HTERT RPE-1 (cell line): ENCODE measurements around the gene TMEM232.

Source experiments
- in situ Hi-C: fragments of 300-500 bp; cut with MboI; formaldehyde crosslinking; loops from 4 replicates; pipeline ENCODE4 v1.14.3; 2020; ENCODE audit warnings: low sequenced_read_pairs

Gene TMEM232

DNA sequence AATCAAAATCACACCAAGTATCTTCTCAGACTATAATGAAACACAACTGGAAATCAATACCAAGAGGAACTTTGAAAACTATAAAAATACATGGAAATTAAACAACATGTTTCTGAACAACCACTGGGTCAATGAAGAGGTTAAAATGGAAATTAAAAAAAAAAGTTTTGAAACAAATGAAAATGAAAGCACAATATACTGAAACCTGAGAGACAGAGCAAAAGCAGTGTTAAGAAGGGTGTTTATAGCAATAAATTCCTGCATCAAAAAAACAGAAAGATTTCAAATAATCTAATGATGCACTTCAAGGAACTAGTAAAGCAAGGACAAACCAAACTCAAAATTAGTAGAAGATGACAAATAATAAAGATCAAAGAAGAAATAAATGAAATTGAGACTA, 92.0 kb downstream of the TMEM232 start:
- in situ Hi-C loops: no loop called here

- in situ Hi-C loops: no loop called here
These were observed 95.2 kb downstream of the TMEM232 start for GRCh38 chr5:110631236-110631635.

- in situ Hi-C loops: no loop called here
These were observed 96.1 kb downstream of the TMEM232 start for GRCh38 chr5:110630350-110630749.

- in situ Hi-C loops: no loop called here
These were observed 101.0 kb downstream of the TMEM232 start for GRCh38 chr5:110625376-110625999.

DNA sequence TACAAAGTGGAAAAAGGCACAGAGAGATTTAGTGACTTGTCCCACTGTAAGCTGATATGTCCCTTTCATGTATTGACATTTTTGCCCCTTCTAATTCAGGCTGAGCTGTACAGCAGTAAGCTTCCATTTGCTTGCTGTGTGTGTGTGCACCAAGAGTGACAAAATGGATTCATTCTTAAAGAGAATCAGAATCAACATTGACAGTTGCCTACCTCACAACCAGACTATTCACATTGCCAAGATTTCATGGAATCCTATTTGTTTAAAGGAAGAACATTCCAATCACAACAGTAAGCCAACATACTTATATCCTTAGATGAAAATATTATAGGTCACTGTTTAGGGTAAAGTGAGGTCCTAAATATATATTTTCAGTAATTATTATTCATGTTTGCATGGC, 102.6 kb downstream of the TMEM232 start:
- in situ Hi-C loops: no loop called here

DNA sequence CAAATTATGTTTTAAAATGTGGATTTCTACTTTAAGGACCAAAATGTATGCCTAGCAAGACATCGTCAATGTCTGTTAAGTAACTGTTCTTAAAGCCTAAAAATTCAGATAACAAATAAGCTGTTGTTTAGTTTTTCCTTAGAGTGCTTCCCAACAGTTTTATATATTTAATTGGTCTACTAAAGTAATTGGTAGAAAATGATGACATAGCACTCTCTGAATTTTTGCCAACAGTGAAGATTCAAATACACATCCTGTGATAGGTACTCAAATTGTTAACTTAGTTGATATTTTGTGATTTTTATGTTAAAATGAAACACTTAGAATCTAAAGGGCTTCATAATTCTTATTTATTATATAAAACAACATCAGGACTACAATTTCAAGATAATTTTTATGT, 107.5 kb downstream of the TMEM232 start:
- in situ Hi-C loops: no loop called here

- in situ Hi-C loops: no loop called here
These were observed 110.5 kb downstream of the TMEM232 start for GRCh38 chr5:110616009-110616408.

- in situ Hi-C loops: no loop called here
These were observed 113.7 kb downstream of the TMEM232 start for GRCh38 chr5:110612794-110613247.

GRCh38 chr5:110611817-110612216, 114.7 kb downstream of the TMEM232 start:
- in situ Hi-C loops: no loop called here

DNA sequence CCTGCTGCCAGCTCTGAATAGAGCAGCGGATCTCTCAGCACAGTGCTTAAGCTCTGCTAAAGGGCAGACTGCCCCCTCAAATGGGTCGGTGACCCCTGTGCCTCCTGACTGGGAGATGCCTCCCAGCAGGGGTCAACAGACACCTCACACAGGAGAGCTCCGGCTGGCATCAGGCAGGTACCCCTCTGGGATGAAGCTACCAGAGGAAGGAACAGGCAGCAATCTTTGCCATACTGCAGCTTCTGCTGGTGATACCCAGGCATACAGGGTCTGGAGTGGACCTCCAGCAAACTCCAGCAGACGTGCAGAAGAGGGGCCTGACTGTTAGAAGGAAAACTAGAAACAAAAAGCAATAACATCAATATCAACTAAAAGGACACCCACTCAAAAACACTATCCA, 131.6 kb downstream of the TMEM232 start:
- in situ Hi-C loops: no loop called here

- in situ Hi-C loops: no loop called here
These were observed 136.3 kb downstream of the TMEM232 start for GRCh38 chr5:110590187-110590586.

GRCh38 chr5:110588286-110588980, 138.0 kb downstream of the TMEM232 start:
- in situ Hi-C loops: no loop called here

- in situ Hi-C loops: no loop called here
These were observed 145.8 kb downstream of the TMEM232 start for GRCh38 chr5:110580625-110581024.

- in situ Hi-C loops: no loop called here
These were observed 153.7 kb downstream of the TMEM232 start for GRCh38 chr5:110572729-110573128.

DNA sequence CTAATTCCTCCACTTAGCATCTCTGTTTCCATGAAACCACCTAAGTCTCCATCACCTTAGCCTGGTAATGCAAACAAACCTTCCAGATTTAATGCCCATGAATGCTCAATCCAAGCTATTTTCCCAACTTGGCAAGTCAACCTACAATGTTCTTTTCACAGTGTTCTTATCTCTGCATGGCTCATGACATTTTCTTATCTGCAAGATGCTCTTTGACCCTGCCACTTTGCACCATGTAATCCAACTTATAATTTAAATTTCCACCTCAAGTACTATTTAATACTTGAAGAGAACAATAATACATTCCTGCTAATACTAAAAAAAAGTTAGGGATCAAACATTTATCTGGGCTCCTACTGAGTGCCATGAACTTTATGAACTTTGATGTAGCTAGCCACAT, 164.3 kb downstream of the TMEM232 start:
- in situ Hi-C loops: no loop called here

GRCh38 chr5:110561510-110561909, 165.0 kb downstream of the TMEM232 start:
- in situ Hi-C loops: no loop called here

DNA sequence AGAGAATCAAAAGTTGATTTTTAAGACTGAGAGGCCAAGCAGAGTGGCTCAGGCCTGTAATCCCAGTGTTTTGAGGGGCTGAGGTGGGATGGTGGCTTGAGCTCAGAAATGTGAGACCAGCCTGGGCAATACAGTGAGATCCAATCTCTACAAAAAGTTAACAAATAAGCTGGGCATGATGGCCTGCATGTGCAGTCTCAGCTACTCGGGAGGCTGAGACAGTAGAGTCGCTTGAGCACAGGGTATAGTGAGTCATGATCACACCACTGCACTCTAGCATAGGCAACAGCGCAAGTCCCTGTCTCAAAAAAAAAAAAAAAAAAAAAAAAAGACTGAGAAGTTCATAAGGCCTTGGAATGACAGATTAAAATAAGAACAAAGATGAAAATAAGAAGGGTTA, 177.2 kb downstream of the TMEM232 start:
- in situ Hi-C loops: no loop called here

DNA sequence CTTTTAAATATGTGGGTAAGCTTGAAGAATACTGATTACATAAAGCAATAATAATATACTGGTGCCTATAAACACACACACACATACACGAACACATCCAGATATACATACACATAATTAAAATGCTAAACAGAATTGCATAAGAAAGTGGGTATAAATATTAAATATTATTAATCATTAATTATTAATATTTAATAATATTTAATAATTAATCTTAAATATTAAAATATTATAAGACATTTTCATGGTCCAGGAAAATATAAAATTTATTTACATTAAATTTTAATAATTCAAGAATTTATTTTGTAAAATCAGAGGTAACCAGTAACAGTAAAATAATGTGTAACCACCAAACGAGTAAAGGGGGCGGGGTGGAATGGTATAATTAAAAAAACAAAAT, 178.3 kb downstream of the TMEM232 start:
- in situ Hi-C loops: no loop called here

DNA sequence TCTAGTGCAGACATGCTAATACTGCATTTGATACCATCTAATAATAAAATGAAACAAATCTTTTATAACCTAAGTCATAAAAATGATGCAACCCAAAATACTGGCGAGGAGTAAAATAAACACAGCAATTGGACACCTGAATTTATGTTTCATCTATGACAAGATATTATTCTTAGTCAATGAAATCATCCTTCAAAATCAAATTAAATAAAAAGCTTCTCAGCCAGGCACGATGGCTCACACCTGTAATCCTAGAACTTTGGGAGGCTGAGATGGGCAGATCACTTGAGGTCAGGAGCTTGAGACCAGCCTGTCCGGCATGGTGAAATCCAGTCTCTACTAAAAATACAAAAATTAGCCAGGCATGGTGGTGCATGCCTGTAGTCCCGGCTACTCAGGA, 179.0 kb downstream of the TMEM232 start:
- in situ Hi-C loops: no loop called here

DNA sequence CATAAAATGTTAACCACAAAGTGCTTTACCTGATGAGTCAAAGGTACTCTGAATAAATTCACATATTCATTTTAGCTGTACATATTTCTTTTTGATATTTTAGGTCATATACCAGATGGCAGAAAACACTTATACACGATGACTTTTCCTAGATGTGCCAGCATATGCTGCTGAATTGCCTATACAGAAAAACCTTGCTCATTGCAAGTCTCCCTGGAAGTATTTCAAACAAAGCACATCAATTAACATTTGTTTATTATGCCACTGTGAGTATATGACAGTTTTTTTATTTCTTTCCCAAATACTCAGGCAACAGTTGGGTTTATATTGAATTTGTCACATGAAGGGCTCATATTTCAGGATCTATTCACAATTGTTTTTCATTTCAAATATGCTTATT, 180.8 kb downstream of the TMEM232 start:
- in situ Hi-C loops: no loop called here

GRCh38 chr5:110544603-110545002, 181.9 kb downstream of the TMEM232 start:
- in situ Hi-C loops: no loop called here

DNA sequence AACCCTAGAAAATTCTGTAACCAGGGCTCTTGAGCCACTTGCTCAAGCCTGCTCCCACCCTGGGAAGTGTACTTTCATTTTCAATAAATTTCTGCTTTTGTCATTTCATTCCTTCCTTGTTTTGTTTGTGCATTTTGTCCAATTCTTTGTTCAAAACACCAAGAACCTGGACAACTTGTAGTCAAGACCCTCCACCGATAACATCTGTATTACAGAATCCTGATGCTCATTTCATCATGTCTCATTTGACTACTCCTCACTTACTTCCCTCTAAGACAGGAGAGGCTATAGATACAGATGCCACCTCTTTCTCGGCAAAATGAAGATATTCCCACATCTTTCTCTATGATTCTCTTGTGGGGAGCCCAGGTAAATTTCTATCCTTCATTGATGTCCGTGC, 183.5 kb downstream of the TMEM232 start:
- in situ Hi-C loops: no loop called here
